ENCODE measurements around the gene RPTOR. TPM values are rescaled to one million over a fixed set of nuclear protein-coding genes. Genes with fewer than 3 reads are reported as not detected.

Gene RPTOR
- polyA plus RNA-seq, 1 of the 3 experiments (the other 2 are of a cell fraction): 14.9 TPM

DNA sequence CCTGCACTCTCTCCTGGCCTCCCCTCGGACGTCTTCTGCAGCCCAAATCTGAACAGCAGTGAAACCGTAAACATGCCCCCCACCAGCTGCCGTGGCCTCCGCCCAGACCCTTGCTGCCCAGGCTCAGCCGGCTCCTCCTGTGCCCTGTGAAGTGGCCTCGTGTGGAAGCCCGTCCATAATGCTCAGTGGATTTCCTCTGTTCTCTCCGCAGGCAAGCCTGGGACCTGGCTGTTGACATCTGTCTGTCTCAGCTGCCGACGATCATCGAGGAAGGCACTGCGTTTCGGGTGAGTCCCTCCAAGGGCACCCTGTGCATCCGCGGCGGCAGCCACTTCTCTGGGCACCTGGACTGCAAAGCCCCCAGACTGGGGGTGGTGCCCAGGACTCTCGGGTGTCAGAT lies 293.1 kb downstream of the RPTOR start:
- TF ChIP-seq FOSL2 (IDR thresholded peaks at IDR 0.05; ENCODE audit: borderline replicate concordance, low read depth): no peak
- TF ChIP-seq TCF12 (IDR thresholded peaks at IDR 0.05): no peak
- TF ChIP-seq NFIC (IDR thresholded peaks at IDR 0.05; ENCODE audit: borderline replicate concordance): no peak
- no peak for TF ChIP-seq ELF1 (IDR thresholded peaks at IDR 0.05)
- TF ChIP-seq MEF2A (IDR thresholded peaks at IDR 0.05; ENCODE audit: borderline replicate concordance, low read depth): no peak
- no peak for TF ChIP-seq EZH2phosphoT487 (IDR thresholded peaks at IDR 0.05; ENCODE audit: borderline replicate concordance, low read depth)
- no peak for TF ChIP-seq GATA2 (CRISPR knock-in tag; IDR thresholded peaks at IDR 0.05)
- no peak for TF ChIP-seq SIN3A (IDR thresholded peaks at IDR 0.05; ENCODE audit: borderline replicate concordance, low read depth, low read length)
- TF ChIP-seq YY1 (IDR thresholded peaks at IDR 0.05; ENCODE audit: low read depth): no peak
- TF ChIP-seq, protein P1, sequence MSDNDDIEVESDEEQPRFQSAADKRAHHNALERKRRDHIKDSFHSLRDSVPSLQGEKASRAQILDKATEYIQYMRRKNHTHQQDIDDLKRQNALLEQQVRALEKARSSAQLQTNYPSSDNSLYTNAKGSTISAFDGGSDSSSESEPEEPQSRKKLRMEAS (IDR thresholded peaks at IDR 0.05; ENCODE audit: low read depth): no peak
- TF ChIP-seq, protein P2, sequence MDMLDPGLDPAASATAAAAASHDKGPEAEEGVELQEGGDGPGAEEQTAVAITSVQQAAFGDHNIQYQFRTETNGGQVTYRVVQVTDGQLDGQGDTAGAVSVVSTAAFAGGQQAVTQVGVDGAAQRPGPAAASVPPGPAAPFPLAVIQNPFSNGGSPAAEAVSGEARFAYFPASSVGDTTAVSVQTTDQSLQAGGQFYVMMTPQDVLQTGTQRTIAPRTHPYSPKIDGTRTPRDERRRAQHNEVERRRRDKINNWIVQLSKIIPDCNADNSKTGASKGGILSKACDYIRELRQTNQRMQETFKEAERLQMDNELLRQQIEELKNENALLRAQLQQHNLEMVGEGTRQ (IDR thresholded peaks at IDR 0.05; ENCODE audit: borderline replicate concordance, low read depth, low read length): no peak
- no peak for TF ChIP-seq CHD2 (IDR thresholded peaks at IDR 0.05; ENCODE audit: low read length, partially characterized antibody)
- TF ChIP-seq NRF1 (IDR thresholded peaks at IDR 0.05; ENCODE audit: low read depth, low read length): no peak
- TF ChIP-seq FOXJ3 (CRISPR knock-in tag; IDR thresholded peaks at IDR 0.05): no peak
- no peak for TF ChIP-seq RXRA (IDR thresholded peaks at IDR 0.05; ENCODE audit: borderline replicate concordance, low read depth)
- TF ChIP-seq, protein P3, sequence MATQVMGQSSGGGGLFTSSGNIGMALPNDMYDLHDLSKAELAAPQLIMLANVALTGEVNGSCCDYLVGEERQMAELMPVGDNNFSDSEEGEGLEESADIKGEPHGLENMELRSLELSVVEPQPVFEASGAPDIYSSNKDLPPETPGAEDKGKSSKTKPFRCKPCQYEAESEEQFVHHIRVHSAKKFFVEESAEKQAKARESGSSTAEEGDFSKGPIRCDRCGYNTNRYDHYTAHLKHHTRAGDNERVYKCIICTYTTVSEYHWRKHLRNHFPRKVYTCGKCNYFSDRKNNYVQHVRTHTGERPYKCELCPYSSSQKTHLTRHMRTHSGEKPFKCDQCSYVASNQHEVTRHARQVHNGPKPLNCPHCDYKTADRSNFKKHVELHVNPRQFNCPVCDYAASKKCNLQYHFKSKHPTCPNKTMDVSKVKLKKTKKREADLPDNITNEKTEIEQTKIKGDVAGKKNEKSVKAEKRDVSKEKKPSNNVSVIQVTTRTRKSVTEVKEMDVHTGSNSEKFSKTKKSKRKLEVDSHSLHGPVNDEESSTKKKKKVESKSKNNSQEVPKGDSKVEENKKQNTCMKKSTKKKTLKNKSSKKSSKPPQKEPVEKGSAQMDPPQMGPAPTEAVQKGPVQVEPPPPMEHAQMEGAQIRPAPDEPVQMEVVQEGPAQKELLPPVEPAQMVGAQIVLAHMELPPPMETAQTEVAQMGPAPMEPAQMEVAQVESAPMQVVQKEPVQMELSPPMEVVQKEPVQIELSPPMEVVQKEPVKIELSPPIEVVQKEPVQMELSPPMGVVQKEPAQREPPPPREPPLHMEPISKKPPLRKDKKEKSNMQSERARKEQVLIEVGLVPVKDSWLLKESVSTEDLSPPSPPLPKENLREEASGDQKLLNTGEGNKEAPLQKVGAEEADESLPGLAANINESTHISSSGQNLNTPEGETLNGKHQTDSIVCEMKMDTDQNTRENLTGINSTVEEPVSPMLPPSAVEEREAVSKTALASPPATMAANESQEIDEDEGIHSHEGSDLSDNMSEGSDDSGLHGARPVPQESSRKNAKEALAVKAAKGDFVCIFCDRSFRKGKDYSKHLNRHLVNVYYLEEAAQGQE (IDR thresholded peaks at IDR 0.05; ENCODE audit: low read depth, low read length): no peak

More for the DNA sequence above, 293.1 kb downstream of the RPTOR start:
- H3F3A ChIP-seq (replicated peaks; ENCODE audit: insufficient read depth): peaks cover 11% of the 10 kb centered on the region
- H3K9me2 ChIP-seq: no peaks in the 10 kb centered on the region
- no peaks in the 10 kb centered on the region for H3K79me2 ChIP-seq (ENCODE audit: insufficient read depth)
- H3K36me3 ChIP-seq (replicated peaks in 1 of 2; ENCODE audit: control insufficient read depth in 1 of 2, insufficient read depth in 2 of 2, low read length in 1 of 2): peaks cover 0 to 10% of the 10 kb centered on the region in 2 experiments
- peaks cover 12 to 36% of the 10 kb centered on the region in 2 experiments for H3K4me1 ChIP-seq (ENCODE audit: control insufficient read depth in 1 of 2, insufficient read depth in 2 of 2, low read depth in 1 of 2, low read length in 1 of 2)
- POLR2A ChIA-PET: no interaction called here
- no peak for DNase-seq
- 95% methylated on average over 15 of the region's 18 CpGs for WGBS (ENCODE audit: low lambda C conversion rate)
- H3K27me3 ChIP-seq (ENCODE audit: insufficient read depth): no peaks in the 10 kb centered on the region
- CTCF ChIA-PET: interaction anchor here (1.1 to 1.6 kb wide), 3 partner anchors 11 to 28 kb away, joined by 3 to 4 read pairs (median 3); no protein-coding TSS in a partner anchor
- H3K27ac ChIP-seq (ENCODE audit: low read depth in 2 of 2, low read length in 1 of 2): no peak overlapping the region; a peak in 1 of 4 replicates
- H3K9me3 ChIP-seq: no peaks in the 10 kb centered on the region
- H3K4me3 ChIP-seq (ENCODE audit: low read depth in 2 of 2, low read length in 1 of 2): no peak overlapping the region
- no peak overlapping the region for H2AFZ ChIP-seq (ENCODE audit: low read depth)
- H3K4me2 ChIP-seq: no peak overlapping the region
- no peaks in the 10 kb centered on the region for H4K20me1 ChIP-seq (ENCODE audit: insufficient read depth)
- H3K9ac ChIP-seq: no peak overlapping the region
